HUES48 (cell line): ENCODE data around the gene WDR19.
"Not testable (repeated sequence)": the region's sequence is repeated elsewhere in the genome, so short reads cannot be mapped to it uniquely, and the experiment has no call there.

Source experiments
- H3K27ac ChIP-seq: one replicate; pipeline ENCODE4 v1.7.0; 2013; ENCODE audit warnings: low read depth, low read length, inconsistent platforms
- H3K27me3 ChIP-seq: 2 replicates; pipeline ENCODE4 v1.6.1; 2013; ENCODE audit warnings: mild to moderate bottlenecking, low read length; ENCODE audit not compliant: control insufficient read depth, insufficient read depth
- H3K36me3 ChIP-seq: 2 replicates; pipeline ENCODE4 v1.6.1; 2013; ENCODE audit warnings: low read length; ENCODE audit not compliant: control insufficient read depth, insufficient read depth
- H3K4me1 ChIP-seq: 2 replicates; pipeline ENCODE4 v1.6.1; 2013; ENCODE audit warnings: mild to moderate bottlenecking, low read length; ENCODE audit not compliant: control insufficient read depth, insufficient read depth
- H3K4me3 ChIP-seq: 2 replicates; pipeline ENCODE4 v1.5.1; 2013; ENCODE audit warnings: mild to moderate bottlenecking, low read depth, low read length
- H3K9ac ChIP-seq: 2 replicates; pipeline ENCODE4 v1.6.1; 2013; ENCODE audit warnings: mild to moderate bottlenecking, low read depth, low read length, moderate library complexity
- H3K9me3 ChIP-seq: 2 replicates; pipeline ENCODE4 v1.6.1; 2013; ENCODE audit warnings: low read length; ENCODE audit not compliant: control insufficient read depth, insufficient read depth

Gene WDR19

DNA sequence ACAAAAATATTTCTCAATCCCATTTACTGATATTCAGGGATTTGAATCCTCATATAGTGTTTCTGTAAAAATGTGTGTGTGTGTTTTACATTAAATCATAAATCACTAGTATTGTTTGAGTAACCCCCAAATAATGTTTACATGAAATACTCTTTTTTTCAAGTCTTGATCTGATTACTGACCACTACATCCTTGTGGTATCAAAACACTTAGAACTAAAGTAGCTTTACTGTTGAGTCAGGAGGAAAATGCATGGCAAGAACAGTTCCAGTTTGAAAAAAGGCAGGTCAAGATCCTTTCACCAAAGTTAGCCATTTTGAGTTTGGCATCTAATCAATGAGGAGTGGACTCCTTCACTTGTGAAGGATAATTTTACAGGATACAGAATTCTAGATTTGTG lies 3.6 kb upstream of the WDR19 start:
- Histone ChIP-seq H3K9me3 (no peaks in the 10 kb centered on the region), H3K27me3 (no peaks in the 10 kb centered on the region; the same call in 1 of the 2 replicates), H3K27ac (no peak overlapping the region)

DNA sequence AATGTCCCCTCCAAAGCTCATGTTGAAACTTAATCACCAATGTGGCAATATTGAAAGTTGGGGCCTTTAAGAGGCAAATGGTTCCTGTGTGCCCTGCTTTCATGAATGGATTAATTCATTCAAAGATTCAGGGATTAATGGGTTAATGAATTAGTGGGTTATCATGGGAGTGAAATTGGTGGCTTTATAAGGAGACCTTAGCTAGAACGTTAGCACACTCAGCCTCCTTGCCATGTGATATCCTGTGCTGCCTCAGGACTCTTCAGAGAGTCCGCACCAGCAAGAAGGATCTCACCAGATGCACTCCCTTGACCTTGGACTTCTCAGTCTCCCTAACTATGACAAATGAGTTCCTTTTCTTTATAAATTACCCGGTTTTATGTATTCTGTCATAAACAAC lies 2.6 kb upstream of the WDR19 start:
- H3K27ac ChIP-seq, result no peak overlapping the region
- no peaks in the 10 kb centered on the region; the same call in 1 of the 2 replicates for H3K27me3 ChIP-seq
- H3K9ac ChIP-seq, result no peak overlapping the region
- H3K9me3 ChIP-seq, result no peaks in the 10 kb centered on the region
- no peaks in the 10 kb centered on the region for H3K36me3 ChIP-seq
- no peak overlapping the region for H3K4me3 ChIP-seq
- peaks cover 6% of the 10 kb centered on the region; the same call in 1 of the 2 replicates for H3K4me1 ChIP-seq

More for the DNA sequence above, 3.6 kb upstream of the WDR19 start:
- Histone ChIP-seq H3K9ac (no peak overlapping the region), H3K36me3 (no peaks in the 10 kb centered on the region), H3K4me3 (no peak overlapping the region), H3K4me1 (peaks cover 6% of the 10 kb centered on the region; the same call in 1 of the 2 replicates)

- H3K27me3 ChIP-seq, H3K27ac ChIP-seq, H3K4me1 ChIP-seq, H3K9ac ChIP-seq, H3K36me3 ChIP-seq, H3K4me3 ChIP-seq, H3K9me3 ChIP-seq: not testable (repeated sequence)
These were observed 1.7 kb upstream of the WDR19 start for GRCh38 chr4:39180629-39181028.

- Histone ChIP-seq H3K4me1 (peaks cover 6% of the 10 kb centered on the region; the same call in 1 of the 2 replicates), H3K27me3 (no peaks in the 10 kb centered on the region; the same call in 1 of the 2 replicates), H3K27ac (peak overlapping the region; percentile 4), H3K4me3 (peak overlapping the region; percentile 62), H3K9ac (no peak overlapping the region), H3K9me3 (no peaks in the 10 kb centered on the region), H3K36me3 (0 out of 2 replicates have a peak, but pooled peaks cover under 1% of the 10 kb centered on the region)
These were observed 817 bp upstream of the WDR19 start for GRCh38 chr4:39181520-39181904.

- Histone ChIP-seq H3K27me3 (no peaks in the 10 kb centered on the region), H3K27ac (no peak overlapping the region), H3K9me3 (no peaks in the 10 kb centered on the region), H3K9ac (no peak overlapping the region), H3K4me3 (no peak overlapping the region), H3K36me3 (peaks cover 28% of the 10 kb centered on the region), H3K4me1 (no peaks in the 10 kb centered on the region)
These were observed 19.6 kb downstream of the WDR19 start for GRCh38 chr4:39201963-39202362.

DNA sequence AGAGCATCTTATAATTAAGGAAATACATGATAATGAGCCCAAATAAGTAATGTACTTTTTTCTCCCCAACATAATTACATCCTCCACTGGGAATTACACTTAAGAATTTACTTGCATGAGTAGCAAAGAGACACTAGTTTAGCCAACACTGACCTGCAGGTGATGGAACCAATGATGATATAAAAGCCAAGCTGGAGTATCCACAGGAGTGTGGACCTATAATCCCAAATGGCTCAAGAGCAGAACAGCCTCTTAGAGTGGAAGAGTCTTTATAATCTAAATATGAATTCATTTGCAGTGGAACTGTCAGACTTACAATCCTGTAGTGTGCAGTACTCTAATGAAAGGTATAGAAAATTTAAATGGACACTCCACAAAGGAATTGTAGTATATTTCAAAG lies 22.2 kb downstream of the WDR19 start:
- Histone ChIP-seq H3K9me3 (no peaks in the 10 kb centered on the region), H3K9ac (no peak overlapping the region), H3K27ac (no peak overlapping the region), H3K27me3 (no peaks in the 10 kb centered on the region), H3K36me3 (peaks cover 28% of the 10 kb centered on the region), H3K4me1 (no peaks in the 10 kb centered on the region), H3K4me3 (no peak overlapping the region)

GRCh38 chr4:39205000-39205399 lies 22.7 kb downstream of the WDR19 start:
- Histone ChIP-seq H3K27me3 (no peaks in the 10 kb centered on the region), H3K4me3 (no peak overlapping the region), H3K36me3 (peaks cover 28% of the 10 kb centered on the region), H3K4me1 (no peaks in the 10 kb centered on the region), H3K27ac (no peak overlapping the region), H3K9me3 (no peaks in the 10 kb centered on the region), H3K9ac (no peak overlapping the region)

GRCh38 chr4:39205476-39205875 lies 23.1 kb downstream of the WDR19 start:
- Histone ChIP-seq H3K27ac (no peak overlapping the region), H3K4me1 (no peaks in the 10 kb centered on the region), H3K9ac (no peak overlapping the region), H3K27me3 (no peaks in the 10 kb centered on the region), H3K36me3 (peaks cover 28% of the 10 kb centered on the region), H3K4me3 (no peak overlapping the region), H3K9me3 (no peaks in the 10 kb centered on the region)

GRCh38 chr4:39227906-39228305 lies 45.6 kb downstream of the WDR19 start:
- no peaks in the 10 kb centered on the region; the same call in 1 of the 2 replicates for H3K36me3 ChIP-seq
- H3K27ac ChIP-seq, result no peak overlapping the region
- H3K27me3 ChIP-seq, result no peaks in the 10 kb centered on the region
- no peak overlapping the region for H3K9ac ChIP-seq
- no peak overlapping the region for H3K4me3 ChIP-seq
- no peaks in the 10 kb centered on the region for H3K9me3 ChIP-seq
- H3K4me1 ChIP-seq, result no peaks in the 10 kb centered on the region

- no peaks in the 10 kb centered on the region; the same call in 1 of the 2 replicates for H3K36me3 ChIP-seq
- H3K27me3 ChIP-seq, result no peaks in the 10 kb centered on the region
- no peaks in the 10 kb centered on the region for H3K9me3 ChIP-seq
- no peak overlapping the region for H3K4me3 ChIP-seq
- no peak overlapping the region for H3K9ac ChIP-seq
- H3K27ac ChIP-seq, result no peak overlapping the region
- H3K4me1 ChIP-seq, result no peaks in the 10 kb centered on the region
These were observed 46.0 kb downstream of the WDR19 start for GRCh38 chr4:39228377-39228776.

DNA sequence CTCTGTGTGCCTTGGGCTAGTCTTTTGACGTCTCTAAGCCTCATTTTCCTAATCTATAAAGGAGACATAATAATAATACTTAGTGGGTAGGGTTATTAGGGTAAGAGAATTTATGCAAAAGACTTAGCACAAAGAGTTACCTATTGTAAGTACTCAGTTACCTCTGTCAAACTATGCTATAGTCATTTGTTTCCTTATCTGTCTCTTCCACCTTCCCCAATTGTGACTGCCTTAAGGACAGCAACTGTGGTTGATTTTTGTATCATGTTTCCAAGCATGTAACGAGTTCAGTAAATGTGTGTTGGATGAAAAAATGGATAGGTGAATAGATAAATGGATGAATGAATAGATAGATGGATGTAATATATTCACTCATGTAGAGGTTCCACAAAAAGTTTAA lies 48.1 kb downstream of the WDR19 start:
- Histone ChIP-seq H3K4me1 (no peaks in the 10 kb centered on the region), H3K4me3 (no peak overlapping the region), H3K9ac (no peak overlapping the region), H3K36me3 (no peaks in the 10 kb centered on the region; the same call in 1 of the 2 replicates), H3K9me3 (no peaks in the 10 kb centered on the region), H3K27ac (no peak overlapping the region), H3K27me3 (no peaks in the 10 kb centered on the region)

DNA sequence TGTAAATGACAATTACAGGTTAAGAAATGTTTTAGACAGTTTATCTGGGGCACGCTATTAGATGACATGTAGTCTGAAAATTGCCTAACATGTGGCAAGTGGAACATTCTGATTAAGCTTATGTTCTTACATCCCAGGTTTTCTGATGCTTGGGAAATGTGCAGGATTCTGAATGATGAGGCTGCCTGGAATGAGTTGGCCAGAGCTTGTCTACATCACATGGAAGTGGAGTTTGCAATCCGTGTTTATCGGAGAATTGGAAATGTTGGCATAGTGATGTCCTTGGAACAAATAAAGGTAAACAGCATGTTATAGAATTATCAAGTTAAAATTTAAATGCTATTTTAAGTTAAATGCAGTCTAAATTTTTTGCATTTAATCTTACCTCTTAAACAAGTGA lies 49.3 kb downstream of the WDR19 start:
- H3K9me3 ChIP-seq, result no peaks in the 10 kb centered on the region
- H3K36me3 ChIP-seq, result peaks cover 6% of the 10 kb centered on the region; the same call in 1 of the 2 replicates
- H3K4me3 ChIP-seq, result no peak overlapping the region
- H3K27ac ChIP-seq, result no peak overlapping the region
- no peak overlapping the region for H3K9ac ChIP-seq
- no peaks in the 10 kb centered on the region for H3K27me3 ChIP-seq
- no peaks in the 10 kb centered on the region for H3K4me1 ChIP-seq
